Measurements from ENCODE around the gene ABCA5. TPM values are rescaled to one million over a fixed set of nuclear protein-coding genes. Genes with fewer than 3 reads are reported as not detected.

ABCA5 gene
- total and polyA plus RNA-seq, 2 of the 13 experiments (the other 11 are each of a cell fraction or from before 2014, with no cell fraction given) = 9.7 to 10.1 TPM

- Histone ChIP-seq H3K9me3 (ENCODE audit: low read length) (no peaks in the 10 kb centered on the region), H3K27me3 (ENCODE audit: control insufficient read depth in 1 of 2, insufficient read depth in 2 of 2, low read length in 2 of 2) (no peaks in the 10 kb centered on the region), H2AFZ (ENCODE audit: low read length) (no peak overlapping the region), H4K20me1 (ENCODE audit: insufficient read depth, low read length) (no peaks in the 10 kb centered on the region), H3K27ac (ENCODE audit: extremely low read length, insufficient read depth, low read length) (no peak overlapping the region), H3K4me3 (replicated peaks in 1 of 3; ENCODE audit: insufficient read depth in 1 of 3, low read depth in 2 of 3, low read length in 3 of 3) (no peak overlapping the region), H3K36me3 (replicated peaks in 1 of 2; ENCODE audit: control insufficient read depth in 1 of 2, insufficient read depth in 2 of 2, low read length in 2 of 2) (no peaks in the 10 kb centered on the region; a peak in 1 of 5 replicates), H3K4me1 (ENCODE audit: insufficient read depth, low read length) (no peaks in the 10 kb centered on the region), H3K9ac (ENCODE audit: insufficient read depth, low read depth, low read length) (no peak overlapping the region), H3K4me2 (ENCODE audit: low read depth, low read length) (no peak overlapping the region), H3K79me2 (ENCODE audit: insufficient read depth, low read length) (no peaks in the 10 kb centered on the region)
- FAIRE-seq (no peak), ATAC-seq (no peak), DNase-seq (ENCODE audit: low spot score) (no peak)
- BruUV-seq (replicated peaks) = no TSS peak
- intact Hi-C loops (cut with micrococcal nuclease; ENCODE audit: unreplicated experiment) = no loop called here
- ChIA-PET CTCF (ENCODE audit: low intra/inter-chr PET ratio, low total read pairs) (no interaction called here), POLR2A (no interaction called here)
- TF ChIP-seq NFE2L2 (IDR thresholded peaks at IDR 0.05; ENCODE audit: low read length) = 0 out of 2 replicates have a peak, but pooled peaks have one; percentile 32
- no peak for TF ChIP-seq KLF9 (CRISPR knock-in tag; IDR thresholded peaks at IDR 0.05; ENCODE audit: low read depth)
- TF ChIP-seq SMARCC2 (IDR thresholded peaks at IDR 0.05) = no peak
- TF ChIP-seq ZSCAN21 (CRISPR knock-in tag; IDR thresholded peaks at IDR 0.05; ENCODE audit: borderline replicate concordance) = no peak
- in situ Hi-C loops (cut with HindIII; ENCODE audit: extremely low pct_ligation_motif_present, low pct_unique_long_range_greater_than_20kb) = no loop called here
- WGBS (ENCODE audit: low lambda C conversion rate) = 89% methylated on average over 1 of the region's 1 CpG
These were observed 39.8 kb downstream of the ABCA5 start for GRCh38 chr17:69287168-69287567.

DNA sequence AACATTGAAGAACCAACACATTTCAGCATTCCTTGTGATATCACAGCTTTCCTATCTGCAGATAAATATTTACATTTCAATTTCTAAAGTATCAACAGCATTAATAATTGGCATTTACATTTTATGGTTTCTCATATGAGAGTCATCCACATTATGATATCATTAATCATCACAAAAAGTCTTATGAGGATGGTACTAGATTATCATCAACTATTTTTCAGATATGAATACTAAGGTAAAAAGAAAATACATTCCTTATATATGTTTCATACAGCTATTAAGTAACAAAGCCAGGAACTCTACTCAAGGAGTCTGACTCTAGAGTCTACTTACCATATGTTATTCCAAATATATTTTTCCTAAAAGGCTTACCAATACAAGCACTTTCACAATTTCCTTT is 40.7 kb downstream of the ABCA5 start:
- intact Hi-C loops (cut with micrococcal nuclease; ENCODE audit: unreplicated experiment) (no loop called here), in situ Hi-C loops (cut with HindIII; ENCODE audit: extremely low pct_ligation_motif_present, low pct_unique_long_range_greater_than_20kb) (no loop called here)
- DNase-seq (ENCODE audit: low spot score) (no peak), FAIRE-seq (no peak), ATAC-seq (no peak)
- CTCF ChIA-PET (ENCODE audit: low intra/inter-chr PET ratio, low total read pairs) = no interaction called here
- Histone ChIP-seq H2AFZ (ENCODE audit: low read length) (no peak overlapping the region), H3K36me3 (replicated peaks in 1 of 2; ENCODE audit: control insufficient read depth in 1 of 2, insufficient read depth in 2 of 2, low read length in 2 of 2) (no peaks in the 10 kb centered on the region), H4K20me1 (ENCODE audit: insufficient read depth, low read length) (no peaks in the 10 kb centered on the region), H3K4me1 (ENCODE audit: insufficient read depth, low read length) (no peaks in the 10 kb centered on the region), H3K4me2 (ENCODE audit: low read depth, low read length) (no peak overlapping the region), H3K79me2 (ENCODE audit: insufficient read depth, low read length) (no peaks in the 10 kb centered on the region), H3K27me3 (ENCODE audit: control insufficient read depth in 1 of 2, insufficient read depth in 2 of 2, low read length in 2 of 2) (no peaks in the 10 kb centered on the region), H3K27ac (ENCODE audit: extremely low read length, insufficient read depth, low read length) (no peak overlapping the region), H3K9ac (ENCODE audit: insufficient read depth, low read depth, low read length) (no peak overlapping the region), H3K4me3 (replicated peaks in 1 of 3; ENCODE audit: insufficient read depth in 1 of 3, low read depth in 2 of 3, low read length in 3 of 3) (no peak overlapping the region), H3K9me3 (ENCODE audit: low read length) (no peaks in the 10 kb centered on the region)
- BruUV-seq (replicated peaks) = no TSS peak
- POLR2A ChIA-PET = no interaction called here
- TF ChIP-seq RAD21 (CRISPR knock-in tag; IDR thresholded peaks at IDR 0.05) = no peak
- TF ChIP-seq RBM22 (optimal IDR thresholded peaks at IDR 0.05; ENCODE audit: low read length) = no peak
- TF ChIP-seq ZNF615 (CRISPR knock-in tag; IDR thresholded peaks at IDR 0.05; ENCODE audit: borderline replicate concordance) = no peak
- TF ChIP-seq GATA4 (IDR thresholded peaks at IDR 0.05; ENCODE audit: borderline replicate concordance, low read depth) = no peak
- TF ChIP-seq ZNF18 (CRISPR knock-in tag; IDR thresholded peaks at IDR 0.05; ENCODE audit: insufficient replicate concordance) = no peak
- no peak for TF ChIP-seq PATZ1 (CRISPR knock-in tag; IDR thresholded peaks at IDR 0.05)
- TF ChIP-seq POLR2AphosphoS5 (IDR thresholded peaks at IDR 0.05; ENCODE audit: low read depth, low read length) = no peak
- TF ChIP-seq HDAC6 (IDR thresholded peaks at IDR 0.05; ENCODE audit: low read depth, low read length) = no peak
- TF ChIP-seq ZFP91 (CRISPR knock-in tag; IDR thresholded peaks at IDR 0.05; ENCODE audit: borderline replicate concordance) = no peak
- TF ChIP-seq HDAC2 (CRISPR knock-in tag; IDR thresholded peaks at IDR 0.05) = no peak
- TF ChIP-seq ZNF883 (CRISPR knock-in tag; IDR thresholded peaks at IDR 0.05; ENCODE audit: not compliant biosample characterization) = no peak
- no peak for TF ChIP-seq KLF11 (CRISPR knock-in tag; IDR thresholded peaks at IDR 0.05)
